NCI-H2029 (cell line): Measurements from ENCODE around the gene MAST3.

Source experiments
- DNase-seq: peaks from one replicate; lab custom pipeline; 2025; lab: John Stamatoyannopoulos, UW

Gene MAST3

GRCh38 chr19:18097217-18097992, at the start of gene MAST3:
TSS of gene MAST3 (plus strand) at chr19:18097778. CDS start at chr19:18097793, 15 bp downstream.
- peak; percentile 82 for DNase-seq

DNA sequence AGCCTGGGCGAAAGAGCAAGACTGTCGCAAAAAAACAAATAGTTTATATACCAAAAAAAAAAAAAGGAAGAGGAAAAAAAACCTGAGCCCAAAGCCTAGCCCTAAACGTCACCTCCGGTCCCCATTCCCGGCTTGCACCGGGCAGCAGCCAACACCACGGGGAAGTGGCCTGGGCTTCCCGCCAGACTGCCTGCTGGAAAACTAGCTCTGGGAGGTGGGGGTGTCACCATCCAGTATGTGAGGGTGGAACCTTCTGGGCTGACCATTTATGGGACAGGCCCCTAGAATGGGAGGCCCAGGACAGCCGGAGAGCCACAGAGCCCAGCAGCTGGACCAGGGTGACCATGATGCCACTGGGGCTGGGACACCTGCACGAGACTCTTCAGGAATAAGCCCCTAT, 48.2 kb upstream of the MAST3 start:
- peak; percentile 72 for DNase-seq

DNA sequence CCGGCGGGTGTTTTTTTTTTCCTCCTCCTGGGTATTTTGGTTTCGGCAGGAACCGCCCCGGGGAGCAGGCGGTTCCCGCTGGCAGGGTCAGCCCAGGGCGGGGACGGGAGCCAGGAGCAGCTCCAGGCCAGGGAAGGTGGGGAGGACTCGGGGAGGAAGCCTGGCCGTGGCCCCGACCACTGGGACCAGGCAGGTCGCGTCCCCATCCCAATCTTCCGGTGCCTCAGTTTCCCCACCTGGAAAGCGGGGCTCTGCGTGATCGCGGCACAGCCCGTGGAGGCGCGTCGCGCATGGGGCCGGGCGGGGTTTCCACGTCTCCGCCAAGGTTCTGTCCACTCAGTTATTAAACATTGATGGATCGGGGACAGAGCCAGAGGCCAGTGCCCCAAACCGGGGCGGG, 45.7 kb upstream of the MAST3 start:
- no peak for DNase-seq

DNA sequence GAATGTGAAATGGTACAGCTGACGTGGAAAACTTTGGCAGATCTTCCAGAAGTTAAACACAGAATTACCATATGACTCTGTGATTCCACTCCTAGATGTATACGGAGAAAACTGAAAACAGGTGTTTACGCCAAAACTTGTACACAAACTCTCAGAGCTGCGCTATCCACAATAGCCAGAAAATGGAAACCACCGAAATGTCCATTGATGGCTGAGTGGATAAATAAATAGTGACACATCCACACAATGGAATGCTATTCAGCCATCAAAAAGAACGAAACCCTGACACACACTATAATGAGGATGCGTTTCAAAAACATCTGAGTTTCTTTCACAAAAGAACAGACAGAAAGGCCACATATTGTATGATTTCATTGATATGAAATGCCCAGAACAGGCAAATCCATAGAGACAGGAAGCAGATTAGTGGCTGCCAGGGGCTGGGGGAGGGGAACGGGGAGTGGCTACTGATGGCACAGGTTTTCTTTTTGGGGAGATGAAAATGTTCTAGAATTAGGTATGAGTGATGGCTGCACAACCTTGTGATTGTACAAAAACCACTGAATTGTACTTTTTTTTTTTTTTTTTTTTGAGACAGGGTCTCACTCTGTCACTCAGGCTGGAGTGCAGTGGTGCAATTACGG, 43.9 kb upstream of the MAST3 start:
- no peak for DNase-seq

GRCh38 chr19:18055967-18056366, 41.6 kb upstream of the MAST3 start:
- no peak for DNase-seq

DNA sequence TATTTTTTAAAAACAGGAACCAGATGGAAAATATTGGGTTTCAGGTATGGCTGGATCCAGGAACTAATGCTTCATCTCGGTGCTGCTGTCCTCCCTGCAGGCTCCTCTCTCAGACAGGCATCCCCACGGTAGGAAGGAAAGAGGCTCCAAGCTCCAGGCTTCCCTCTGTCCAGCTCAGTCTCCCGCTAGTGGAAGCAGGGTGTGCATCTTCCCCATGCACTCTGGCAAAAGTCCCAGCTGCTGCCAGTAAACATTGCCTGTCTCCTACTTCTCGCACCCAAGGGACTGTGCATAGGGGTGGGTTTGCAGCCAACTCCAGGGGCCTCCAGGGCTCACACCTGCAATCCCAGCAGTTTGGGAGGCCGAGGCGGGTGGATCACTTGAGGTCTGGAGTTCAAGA, 40.0 kb upstream of the MAST3 start:
- peak; percentile 11 for DNase-seq

GRCh38 chr19:18058208-18059009, 39.2 kb upstream of the MAST3 start:
- DNase-seq: peak; percentile 57

DNA sequence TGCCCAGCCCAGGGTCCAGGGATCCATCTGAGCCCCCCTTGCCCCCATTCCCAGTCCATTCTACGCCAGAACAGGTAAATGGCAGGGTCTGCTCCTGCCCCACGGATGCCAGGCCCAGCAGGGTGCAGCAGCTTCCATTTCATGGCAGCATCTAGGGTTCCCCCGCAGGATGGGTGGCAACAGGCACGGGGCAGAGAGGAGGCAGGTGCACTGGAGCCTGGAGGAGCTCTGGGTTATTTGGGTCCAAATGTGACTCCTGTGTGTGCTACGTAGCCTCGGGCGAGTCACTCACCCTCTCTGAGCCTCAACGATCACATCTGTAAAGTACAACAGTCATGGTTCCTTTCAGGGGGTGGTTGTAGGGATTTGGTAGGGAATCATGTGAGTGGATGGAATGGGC, 38.3 kb upstream of the MAST3 start:
- no peak for DNase-seq

- no peak for DNase-seq
These were observed 37.7 kb upstream of the MAST3 start for GRCh38 chr19:18059902-18060301.

GRCh38 chr19:18060472-18060871, 37.1 kb upstream of the MAST3 start:
- no peak for DNase-seq

GRCh38 chr19:18062028-18062427, 35.5 kb upstream of the MAST3 start:
- peak; percentile 11 for DNase-seq

- no peak for DNase-seq
These were observed 34.1 kb upstream of the MAST3 start for GRCh38 chr19:18063463-18063862.

DNA sequence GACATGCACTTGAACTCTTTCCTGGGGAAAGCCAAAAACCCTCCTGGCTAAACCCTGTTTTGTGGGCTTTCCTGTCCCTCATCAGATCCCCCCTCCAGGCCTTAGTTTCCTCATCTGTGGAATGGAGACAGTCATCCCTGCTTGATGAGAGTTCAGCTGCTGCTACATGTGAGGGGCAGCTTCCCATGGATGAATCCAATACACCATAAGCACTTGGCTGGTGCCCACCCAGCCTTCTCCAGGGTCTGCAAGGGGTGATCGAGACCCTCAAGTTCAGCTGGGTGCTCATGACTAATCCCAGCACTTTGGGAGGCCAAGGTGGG, 32.4 kb upstream of the MAST3 start:
- no peak for DNase-seq

- no peak for DNase-seq
These were observed 29.2 kb upstream of the MAST3 start for GRCh38 chr19:18068395-18068794.

DNA sequence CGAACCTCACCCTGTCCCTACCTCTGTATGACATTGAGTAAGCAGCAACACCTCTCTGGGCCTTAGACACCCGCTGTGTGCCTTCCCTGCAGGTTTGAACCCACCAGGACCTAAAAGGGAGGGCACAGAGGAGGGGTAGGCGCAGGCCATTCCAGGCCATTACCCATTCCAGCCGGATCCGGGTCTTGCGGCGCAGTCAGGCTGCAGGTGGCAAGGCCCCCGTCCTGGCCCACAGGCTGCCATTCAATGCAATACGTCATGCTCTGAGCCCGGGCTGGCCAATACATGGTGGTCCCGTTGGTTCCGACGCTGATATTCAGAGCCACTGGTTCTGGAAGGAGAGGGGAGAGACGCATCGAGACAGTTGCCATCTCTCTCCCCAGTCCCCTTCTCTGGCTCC, 28.2 kb upstream of the MAST3 start:
- DNase-seq: no peak

DNA sequence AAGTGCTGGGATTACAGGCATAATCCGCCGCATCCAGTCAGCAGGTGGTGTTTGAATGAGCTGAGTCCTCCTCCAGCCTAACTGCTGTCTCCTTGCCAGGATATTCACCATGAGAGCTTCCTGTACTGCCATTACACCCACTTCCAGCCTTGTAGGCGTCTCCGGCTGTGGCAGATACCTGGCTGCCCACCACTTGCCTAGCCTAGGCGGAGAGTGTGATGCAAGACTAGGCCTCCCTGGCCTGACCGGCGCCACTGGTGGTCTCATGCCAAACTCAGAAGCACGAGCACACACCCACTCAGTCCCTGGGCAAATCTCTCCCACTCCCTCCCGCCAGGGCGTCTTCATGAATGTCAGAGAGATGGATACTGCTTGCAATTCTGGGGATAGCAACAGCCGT, 27.4 kb upstream of the MAST3 start:
- DNase-seq: peak; percentile 88

DNA sequence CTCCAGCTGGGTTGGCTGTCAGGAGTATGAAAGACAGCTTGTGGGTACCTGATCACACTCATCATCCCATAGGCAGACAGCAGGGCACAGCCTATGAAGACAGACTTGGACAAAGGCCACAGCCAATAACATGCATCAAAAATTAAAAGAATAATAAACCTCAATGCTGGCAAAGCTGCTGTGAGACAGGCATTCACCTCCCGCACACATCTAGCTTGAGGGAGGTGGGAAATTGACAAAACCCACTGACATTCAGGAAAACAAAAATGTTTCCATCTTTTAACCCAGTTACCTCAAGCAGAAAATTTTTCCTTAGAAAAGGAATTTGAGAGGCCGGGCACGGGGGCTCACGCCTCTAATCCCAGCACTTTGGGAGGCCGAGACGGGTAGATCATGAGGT, 25.2 kb upstream of the MAST3 start:
- no peak for DNase-seq

GRCh38 chr19:18073197-18073596, 24.4 kb upstream of the MAST3 start:
- no peak for DNase-seq

DNA sequence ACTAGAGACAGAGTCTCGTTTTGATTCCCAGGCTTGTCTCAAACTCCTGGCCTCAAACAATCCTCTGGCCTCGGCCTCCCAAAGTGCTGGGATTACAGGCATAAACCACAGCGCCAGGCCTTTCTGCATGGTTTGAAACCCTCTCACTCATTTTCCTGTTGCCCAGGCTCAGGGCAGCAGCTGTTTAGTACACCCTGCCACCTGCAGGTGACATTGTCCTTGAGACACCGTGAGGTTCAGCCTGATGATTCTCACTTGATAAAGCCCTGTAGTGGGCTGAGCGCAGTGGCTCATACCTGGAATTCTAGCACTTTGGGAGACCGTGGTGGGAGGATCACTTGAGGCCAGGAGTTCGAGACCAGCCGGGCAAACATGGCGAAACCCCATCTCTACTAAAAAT, 23.4 kb upstream of the MAST3 start:
- DNase-seq: no peak

DNA sequence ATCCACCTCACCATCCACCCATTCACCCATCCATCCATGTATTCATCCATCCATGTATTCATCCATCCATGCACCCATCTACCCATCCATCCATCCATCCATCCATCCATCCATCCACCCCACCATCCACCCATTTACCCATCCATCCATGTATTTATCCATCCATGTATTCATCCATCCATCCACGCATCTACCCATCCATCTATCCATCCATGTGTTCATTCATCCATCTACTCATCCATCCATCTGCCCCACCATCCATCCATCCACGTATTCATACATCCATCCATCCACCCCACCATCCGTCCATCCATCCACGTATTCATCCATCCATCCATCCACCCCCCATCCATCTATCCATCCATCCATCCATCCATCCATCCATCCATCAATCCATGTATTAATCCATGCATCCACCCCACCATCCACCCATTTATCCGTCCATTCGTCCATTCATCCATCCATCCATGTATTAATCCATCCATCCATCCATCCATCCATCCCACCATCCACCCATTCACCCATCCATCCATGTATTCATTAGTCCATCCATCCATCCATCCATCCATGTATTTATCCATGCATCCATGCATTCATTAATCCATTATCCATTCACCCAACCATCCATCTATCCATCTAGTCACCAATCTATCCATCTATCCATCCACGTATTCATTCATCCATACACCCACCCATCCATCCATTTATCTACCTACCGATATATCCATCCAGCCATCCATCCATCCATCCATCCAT, 13.5 kb upstream of the MAST3 start:
- DNase-seq: no peak

- no peak for DNase-seq
These were observed 11.7 kb upstream of the MAST3 start for GRCh38 chr19:18085702-18086457.
